Measurements from ENCODE around the gene C13orf42. TPM values are rescaled to one million over a fixed set of nuclear protein-coding genes. Genes with fewer than 3 reads are reported as not detected.

C13orf42 gene
- total RNA-seq, 1 experiment from 2014 or later = not detected

DNA sequence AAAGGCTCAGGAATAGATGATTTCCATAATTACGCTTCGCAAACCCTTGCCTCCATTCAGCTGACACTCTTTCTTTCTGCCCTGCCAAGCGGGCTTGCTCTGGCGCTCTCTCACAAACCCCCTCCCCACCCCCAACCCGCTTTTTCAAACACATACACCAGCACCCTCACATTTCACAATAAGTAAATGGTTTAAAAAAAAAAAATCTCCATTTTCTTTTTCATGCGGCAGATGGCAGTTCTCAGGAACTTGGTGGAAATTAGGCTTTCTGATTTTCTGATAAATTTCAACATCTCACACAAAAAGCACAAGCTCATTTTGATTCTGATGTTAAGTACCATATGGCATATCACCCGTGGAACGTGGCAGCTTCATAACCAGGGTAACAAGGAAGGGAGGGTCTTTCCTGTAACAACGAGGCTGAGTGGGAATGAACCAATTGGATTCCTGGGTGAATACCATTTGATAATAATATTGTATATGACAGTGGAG, 43.8 kb downstream of the C13orf42 start:
- DNase-seq (ENCODE audit: low read depth, low spot score) (no peak), ATAC-seq (no peak)
- no peak for TF ChIP-seq EZH2 (IDR thresholded peaks at IDR 0.05)
- TF ChIP-seq ZFX (IDR thresholded peaks at IDR 0.05) = no peak
- no peak for TF ChIP-seq ATF3 (IDR thresholded peaks at IDR 0.05)
- no peak for TF ChIP-seq FOSL1 (IDR thresholded peaks at IDR 0.05; ENCODE audit: low read depth)
- TF ChIP-seq POLR2AphosphoS5 (IDR thresholded peaks at IDR 0.05; ENCODE audit: low read depth, low read length) = no peak
- TF ChIP-seq YY1 (IDR thresholded peaks at IDR 0.05; ENCODE audit: extremely low read depth, insufficient replicate concordance, low read depth, low read length) = no peak
- TF ChIP-seq CTCF (IDR thresholded peaks at IDR 0.05 in 2 of 3, conservative IDR thresholded peaks at IDR 0.05 in 1 of 3; ENCODE audit: borderline replicate concordance in 1 of 3, insufficient read depth in 1 of 3, low read depth in 2 of 3, low read length in 2 of 3) = no peak
- no peak for TF ChIP-seq CBX3 (IDR thresholded peaks at IDR 0.05; ENCODE audit: low read depth)
- TF ChIP-seq TCF7L2 (IDR thresholded peaks at IDR 0.05; ENCODE audit: borderline replicate concordance, extremely low read depth, insufficient read depth, insufficient read length) = no peak
- no peak for TF ChIP-seq RAD21 (IDR thresholded peaks at IDR 0.05; ENCODE audit: low read depth)
- no peak for TF ChIP-seq POLR2A (IDR thresholded peaks at IDR 0.05; ENCODE audit: borderline replicate concordance, extremely low read depth, insufficient read depth, insufficient read length)
- no peak for TF ChIP-seq CEBPB (IDR thresholded peaks at IDR 0.05; ENCODE audit: low read depth)
- TF ChIP-seq, protein P1, sequence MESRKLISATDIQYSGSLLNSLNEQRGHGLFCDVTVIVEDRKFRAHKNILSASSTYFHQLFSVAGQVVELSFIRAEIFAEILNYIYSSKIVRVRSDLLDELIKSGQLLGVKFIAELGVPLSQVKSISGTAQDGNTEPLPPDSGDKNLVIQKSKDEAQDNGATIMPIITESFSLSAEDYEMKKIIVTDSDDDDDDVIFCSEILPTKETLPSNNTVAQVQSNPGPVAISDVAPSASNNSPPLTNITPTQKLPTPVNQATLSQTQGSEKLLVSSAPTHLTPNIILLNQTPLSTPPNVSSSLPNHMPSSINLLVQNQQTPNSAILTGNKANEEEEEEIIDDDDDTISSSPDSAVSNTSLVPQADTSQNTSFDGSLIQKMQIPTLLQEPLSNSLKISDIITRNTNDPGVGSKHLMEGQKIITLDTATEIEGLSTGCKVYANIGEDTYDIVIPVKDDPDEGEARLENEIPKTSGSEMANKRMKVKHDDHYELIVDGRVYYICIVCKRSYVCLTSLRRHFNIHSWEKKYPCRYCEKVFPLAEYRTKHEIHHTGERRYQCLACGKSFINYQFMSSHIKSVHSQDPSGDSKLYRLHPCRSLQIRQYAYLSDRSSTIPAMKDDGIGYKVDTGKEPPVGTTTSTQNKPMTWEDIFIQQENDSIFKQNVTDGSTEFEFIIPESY (IDR thresholded peaks at IDR 0.05; ENCODE audit: extremely low read depth, insufficient replicate concordance, low read length) = no peak
- no peak for TF ChIP-seq EZH2phosphoT487 (IDR thresholded peaks at IDR 0.05; ENCODE audit: borderline replicate concordance)
- TF ChIP-seq JUND (IDR thresholded peaks at IDR 0.05) = no peak
- POLR2A ChIA-PET = no interaction called here
- Histone ChIP-seq H3K4me2 (ENCODE audit: low read length) (no peak overlapping the region), H3K9ac (ENCODE audit: low read length) (no peak overlapping the region), H3K79me2 (ENCODE audit: insufficient read depth, low read length) (no peaks in the 10 kb centered on the region), H3K4me3 (replicated peaks in 1 of 2; ENCODE audit: low read depth in 1 of 2, low read length in 2 of 2) (no peak overlapping the region), H3K4me1 (ENCODE audit: control insufficient read depth in 1 of 2, insufficient read depth in 2 of 2, low read length in 2 of 2) (peaks cover 0 to 4% of the 10 kb centered on the region in 2 experiments; a peak in 2 of 4 replicates), H3K27me3 (ENCODE audit: insufficient read depth, low read length) (no peaks in the 10 kb centered on the region), H2AFZ (ENCODE audit: low read depth, low read length, poor library complexity, severe bottlenecking) (no peak overlapping the region), H4K20me1 (ENCODE audit: insufficient read depth) (no peaks in the 10 kb centered on the region), H3K36me3 (ENCODE audit: control insufficient read depth in 1 of 2, insufficient read depth in 2 of 2, low read length in 2 of 2) (no peaks in the 10 kb centered on the region), H3K9me2 (ENCODE audit: insufficient read depth) (no peaks in the 10 kb centered on the region), H3K9me3 (ENCODE audit: control insufficient read depth in 1 of 2, insufficient read depth in 1 of 2, low read depth in 1 of 2, low read length in 2 of 2) (no peaks in the 10 kb centered on the region), H3K27ac (ENCODE audit: low read depth, low read length) (no peak overlapping the region)
- CTCF ChIA-PET = no interaction called here
- no TSS peak for BruUV-seq (replicated peaks)
- intact Hi-C loops (cut with micrococcal nuclease) = loop anchor here (10.0 kb wide), 2 partner anchors 532 to 1222 kb away; no protein-coding TSS in a partner anchor
- RAD21 ChIA-PET (ENCODE audit: low non-redundant PET in 1 of 2, low total read pairs in 2 of 2, uncharacterized antibody in 2 of 2, unreplicated experiment in 2 of 2) = no interaction called here
